GM18519 (cell line): ENCODE results near the gene NACC2.

ENCODE experiments used
- ATAC-seq: cut with Tn5 transposase; IDR thresholded peaks from one replicate; pipeline ENCODE4 v1.9.1; 2021; ENCODE audit warnings: mild to moderate bottlenecking, moderate library complexity; ENCODE audit not compliant: unreplicated experiment, low FRiP score

NACC2 gene

GRCh38 chr9:135987838-135988404 is 107.2 kb downstream of the NACC2 start:
- ATAC-seq = no peak

DNA sequence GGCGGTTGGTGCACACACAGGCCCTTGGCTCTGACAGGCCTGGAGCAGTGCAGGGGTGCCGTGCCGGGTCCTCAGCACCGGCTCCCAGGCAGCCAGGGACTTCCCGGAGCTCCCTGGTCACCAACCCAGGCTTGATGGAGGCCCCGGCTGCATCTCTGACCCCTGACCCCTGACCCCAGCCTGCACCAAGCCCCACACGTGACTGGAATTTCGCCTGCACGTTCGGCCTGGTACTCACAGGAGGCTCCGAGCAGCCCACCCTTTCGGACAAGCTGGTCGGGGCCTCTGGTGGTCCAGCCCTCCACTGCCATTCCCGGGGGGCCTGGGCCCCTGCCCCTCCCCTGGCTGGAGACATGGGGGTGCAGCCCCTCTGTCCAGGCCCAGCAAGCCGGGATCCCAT is 108.5 kb downstream of the NACC2 start:
- ATAC-seq = no peak

DNA sequence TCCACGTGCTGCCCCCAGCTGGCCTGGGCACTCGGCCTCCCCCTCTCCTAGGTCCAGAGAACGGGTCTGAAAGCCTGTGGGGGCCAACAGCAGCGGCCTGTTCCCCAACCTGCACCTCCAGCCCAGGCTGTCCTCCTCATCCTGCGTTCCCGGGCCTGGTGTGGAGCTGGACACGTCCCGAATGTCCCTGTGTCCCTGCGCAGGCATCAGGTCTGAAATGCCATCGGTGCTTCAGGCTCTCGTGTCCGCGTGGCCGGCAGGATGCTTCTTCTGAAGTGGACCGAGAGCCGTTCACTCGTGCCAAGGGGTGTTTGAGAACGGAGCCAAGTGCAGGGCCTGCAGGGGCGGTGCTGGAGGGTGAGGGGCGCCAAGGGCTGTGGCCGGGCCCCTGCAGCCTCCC is 109.2 kb downstream of the NACC2 start:
- ATAC-seq = no peak

- ATAC-seq = no peak
Observed at GRCh38 chr9:135985459-135985774, 109.7 kb downstream of the NACC2 start.

GRCh38 chr9:135984072-135984710 is 110.9 kb downstream of the NACC2 start:
- no peak for ATAC-seq

GRCh38 chr9:135983208-135984071 is 111.6 kb downstream of the NACC2 start:
- ATAC-seq = no peak

- no peak for ATAC-seq
Observed at GRCh38 chr9:135982499-135983207, 112.4 kb downstream of the NACC2 start.

- no peak for ATAC-seq
Observed at GRCh38 chr9:135980926-135981630, 114.0 kb downstream of the NACC2 start.

GRCh38 chr9:135979547-135980166 is 115.4 kb downstream of the NACC2 start:
- ATAC-seq = no peak

GRCh38 chr9:135978642-135979546 is 116.2 kb downstream of the NACC2 start:
- ATAC-seq = no peak

- ATAC-seq = no peak
Observed at GRCh38 chr9:135976944-135977343, 118.1 kb downstream of the NACC2 start.

GRCh38 chr9:135976531-135976930 is 118.6 kb downstream of the NACC2 start:
- no peak for ATAC-seq

DNA sequence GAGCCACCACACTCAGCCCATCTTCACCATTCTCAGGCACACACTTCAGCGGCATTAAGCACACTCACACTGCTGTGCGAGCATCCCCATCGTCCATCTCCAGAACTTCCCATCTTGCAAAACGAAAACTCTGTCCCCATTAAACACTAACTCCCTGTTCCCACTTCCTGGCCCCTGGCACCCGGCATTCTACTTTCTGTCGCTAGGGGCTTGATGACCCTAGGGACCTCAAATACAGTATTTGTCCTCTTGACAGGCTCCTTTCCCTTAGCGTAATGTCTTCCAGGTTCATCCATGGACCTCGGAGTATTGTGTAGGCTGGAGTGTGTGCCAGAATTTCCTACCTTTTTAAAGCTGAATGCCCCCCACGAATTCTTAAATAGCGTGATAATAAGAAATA is 119.3 kb downstream of the NACC2 start:
- no peak for ATAC-seq

GRCh38 chr9:135974220-135974573 is 120.9 kb downstream of the NACC2 start:
- ATAC-seq = no peak

GRCh38 chr9:135973277-135974219 is 121.5 kb downstream of the NACC2 start:
- ATAC-seq = no peak

DNA sequence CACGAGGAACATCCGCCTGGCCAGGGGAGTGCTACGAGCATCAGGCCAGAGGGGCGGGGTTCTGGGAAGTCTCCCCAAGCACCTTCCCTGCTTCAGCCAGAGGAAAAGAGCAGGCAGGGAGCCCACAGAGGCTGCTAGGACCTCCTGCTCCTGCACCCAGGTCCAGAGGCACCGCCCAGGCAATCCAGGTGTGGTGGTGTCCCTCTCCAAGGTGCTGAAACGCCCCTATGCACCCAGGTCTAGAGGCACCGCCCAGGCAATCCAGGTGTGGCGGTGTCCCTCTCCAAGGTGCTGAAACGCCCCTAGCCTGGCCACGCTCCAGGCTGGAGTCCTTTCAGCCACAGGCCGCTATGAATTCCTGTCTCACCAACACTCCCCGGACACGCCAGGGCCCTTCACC is 123.2 kb downstream of the NACC2 start:
- no peak for ATAC-seq

DNA sequence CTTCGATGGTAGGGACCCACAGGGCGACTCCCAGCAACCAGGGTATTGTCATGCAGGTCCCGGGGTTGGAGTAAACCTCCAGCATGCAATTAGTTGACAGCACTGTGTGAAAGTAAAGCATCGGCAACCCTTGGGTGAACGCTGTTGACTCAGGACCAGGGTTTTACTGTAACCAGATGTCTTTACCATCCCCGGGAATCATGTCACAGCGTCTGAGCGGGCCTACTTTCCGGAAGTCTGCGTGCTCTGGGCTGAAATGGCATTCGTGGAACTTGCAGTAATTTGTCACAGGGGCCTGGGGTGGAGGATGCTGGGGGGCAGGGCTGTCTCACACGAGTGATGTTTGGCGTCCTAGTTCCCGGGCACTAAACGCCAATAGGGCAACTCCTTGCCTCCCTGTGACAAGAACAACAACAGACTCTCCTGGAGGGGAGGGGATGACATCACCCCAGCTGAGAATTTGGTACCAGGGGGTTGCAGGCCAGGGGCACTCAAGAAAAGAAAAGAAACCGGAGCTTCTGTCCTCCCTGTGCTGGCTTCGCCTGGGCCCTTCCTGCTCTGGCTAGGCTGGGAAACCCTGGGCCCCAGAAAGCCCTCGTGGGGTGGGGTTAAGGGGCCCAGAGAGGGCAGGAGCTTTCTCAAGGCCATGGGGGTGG is 123.8 kb downstream of the NACC2 start:
- ATAC-seq = no peak
